Measurements from ENCODE around the gene DAGLA. TPM values are rescaled to one million over a fixed set of nuclear protein-coding genes. Genes with fewer than 3 reads are reported as not detected.

Gene DAGLA
- total and polyA plus RNA-seq, 2 of the 13 experiments (the other 11 are each of a cell fraction or from before 2014, with no cell fraction given) = 2.6 to 3.9 TPM

GRCh38 chr11:61773809-61774208 is 93.6 kb downstream of the DAGLA start:
- in situ Hi-C loops (cut with HindIII; ENCODE audit: extremely low pct_ligation_motif_present, low pct_unique_long_range_greater_than_20kb) = no loop called here
- no TSS peak for BruUV-seq (replicated peaks)
- no peak for FAIRE-seq
- 97% methylated on average over 15 of the region's 18 CpGs for WGBS (ENCODE audit: low lambda C conversion rate)
- H3K79me2 ChIP-seq (ENCODE audit: insufficient read depth, low read length) = no peaks in the 10 kb centered on the region
- no peak for ATAC-seq
- H4K20me1 ChIP-seq (ENCODE audit: insufficient read depth, low read length) = no peaks in the 10 kb centered on the region
- no peak overlapping the region for H3K27ac ChIP-seq (ENCODE audit: extremely low read length, insufficient read depth, low read length)
- peaks cover 41% of the 10 kb centered on the region for H3K4me1 ChIP-seq (ENCODE audit: insufficient read depth, low read length)
- H3K36me3 ChIP-seq (replicated peaks in 1 of 2; ENCODE audit: control insufficient read depth in 1 of 2, insufficient read depth in 2 of 2, low read length in 2 of 2) = peaks cover 17 to 23% of the 10 kb centered on the region in 2 experiments; a peak in 4 of 5 replicates
- no peaks in the 10 kb centered on the region; a peak in 1 of 5 replicates for H3K27me3 ChIP-seq (ENCODE audit: control insufficient read depth in 1 of 2, insufficient read depth in 2 of 2, low read length in 2 of 2)
- no peak overlapping the region for H3K9ac ChIP-seq (ENCODE audit: insufficient read depth, low read depth, low read length)
- DNase-seq (ENCODE audit: low spot score) = no peak
- intact Hi-C loops (cut with micrococcal nuclease; ENCODE audit: unreplicated experiment) = no loop called here
- H3K9me3 ChIP-seq (ENCODE audit: low read length) = no peaks in the 10 kb centered on the region
- no peak for TF ChIP-seq KLF6 (CRISPR knock-in tag; IDR thresholded peaks at IDR 0.05)
- TF ChIP-seq ARID4A (CRISPR knock-in tag; IDR thresholded peaks at IDR 0.05; ENCODE audit: borderline replicate concordance) = no peak
- no peak for TF ChIP-seq NCOR1 (IDR thresholded peaks at IDR 0.05; ENCODE audit: borderline replicate concordance, low read length)
- peak; percentile 49 for TF ChIP-seq AGO2 (optimal IDR thresholded peaks at IDR 0.05; ENCODE audit: low read depth, low read length)
- TF ChIP-seq ZBED4 (CRISPR knock-in tag; IDR thresholded peaks at IDR 0.05; ENCODE audit: borderline replicate concordance) = no peak
- POLR2A ChIA-PET = no interaction called here
- H3K4me3 ChIP-seq (replicated peaks in 1 of 3; ENCODE audit: insufficient read depth in 1 of 3, low read depth in 2 of 3, low read length in 3 of 3) = no peak overlapping the region
- no peak overlapping the region for H3K4me2 ChIP-seq (ENCODE audit: low read depth, low read length)
- CTCF ChIA-PET (ENCODE audit: low intra/inter-chr PET ratio, low total read pairs) = no interaction called here
- no peak overlapping the region for H2AFZ ChIP-seq (ENCODE audit: low read length)
